ENCODE measurements around the gene MYO18B.

The MYO18B gene

GRCh38 chr22:25881210-25881755 is 139.3 kb downstream of the MYO18B start:
- DNase-seq: no peak
- Histone ChIP-seq H3K27ac (no peak overlapping the region), H3K36me3 (no peaks in the 10 kb centered on the region), H3K9me3 (no peaks in the 10 kb centered on the region), H3K4me3 (no peak overlapping the region), H3K4me1 (no peaks in the 10 kb centered on the region), H3K27me3 (no peaks in the 10 kb centered on the region)
- intact Hi-C loops (cut with DNase I; ENCODE audit: low total_unique reads): no loop called here
- TF ChIP-seq CTCF (IDR thresholded peaks at IDR 0.05): no peak

- Histone ChIP-seq H3K4me1 (no peaks in the 10 kb centered on the region), H3K9me3 (no peaks in the 10 kb centered on the region), H3K27me3 (no peaks in the 10 kb centered on the region), H3K4me3 (no peak overlapping the region), H3K36me3 (no peaks in the 10 kb centered on the region), H3K27ac (no peak overlapping the region)
- no peak for TF ChIP-seq CTCF (IDR thresholded peaks at IDR 0.05)
- DNase-seq: no peak
- intact Hi-C loops (cut with DNase I; ENCODE audit: low total_unique reads): no loop called here
Measured at GRCh38 chr22:25882360-25882759, 140.4 kb downstream of the MYO18B start.

GRCh38 chr22:25883482-25884033 is 141.6 kb downstream of the MYO18B start:
- Histone ChIP-seq H3K36me3 (no peaks in the 10 kb centered on the region), H3K27ac (no peak overlapping the region), H3K4me3 (no peak overlapping the region), H3K9me3 (no peaks in the 10 kb centered on the region), H3K4me1 (no peaks in the 10 kb centered on the region), H3K27me3 (no peaks in the 10 kb centered on the region)
- no peak for DNase-seq
- TF ChIP-seq CTCF (IDR thresholded peaks at IDR 0.05): no peak
- intact Hi-C loops (cut with DNase I; ENCODE audit: low total_unique reads): no loop called here

- no peak for DNase-seq
- no peaks in the 10 kb centered on the region for H3K9me3 ChIP-seq
- TF ChIP-seq CTCF (IDR thresholded peaks at IDR 0.05): no peak
- H3K4me1 ChIP-seq: no peaks in the 10 kb centered on the region
- no peaks in the 10 kb centered on the region for H3K36me3 ChIP-seq
- H3K27ac ChIP-seq: no peak overlapping the region
- H3K4me3 ChIP-seq: no peak overlapping the region
- intact Hi-C loops (cut with DNase I; ENCODE audit: low total_unique reads): no loop called here
- H3K27me3 ChIP-seq: no peaks in the 10 kb centered on the region
Measured at GRCh38 chr22:25884121-25884520, 142.1 kb downstream of the MYO18B start.

- no peaks in the 10 kb centered on the region for H3K36me3 ChIP-seq
- no peak for DNase-seq
- no peaks in the 10 kb centered on the region for H3K9me3 ChIP-seq
- no peaks in the 10 kb centered on the region for H3K4me1 ChIP-seq
- no peak overlapping the region for H3K4me3 ChIP-seq
- H3K27ac ChIP-seq: no peak overlapping the region
- intact Hi-C loops (cut with DNase I; ENCODE audit: low total_unique reads): no loop called here
- no peaks in the 10 kb centered on the region for H3K27me3 ChIP-seq
- TF ChIP-seq CTCF (IDR thresholded peaks at IDR 0.05): no peak
Measured at GRCh38 chr22:25888399-25889054, 146.5 kb downstream of the MYO18B start.

All from tibial artery (tissue), 4 donors.